LNCAP (cell line): ENCODE data around the gene SCUBE3.

Experiments used
- CTCF ChIP-seq: fragments of 450-650 bp; IDR thresholded peaks from 2 replicates; pipeline ENCODE4 v1.5.1; 2017; ENCODE audit warnings: mild to moderate bottlenecking

SCUBE3 gene

GRCh38 chr6:35181933-35182612 lies 31.7 kb upstream of the SCUBE3 start:
- no peak for TF ChIP-seq CTCF

- no peak for TF ChIP-seq CTCF
Measured at GRCh38 chr6:35183281-35183680, 30.5 kb upstream of the SCUBE3 start.

- no peak for TF ChIP-seq CTCF
Measured at GRCh38 chr6:35183935-35184334, 29.8 kb upstream of the SCUBE3 start.

GRCh38 chr6:35184580-35185301 lies 29.0 kb upstream of the SCUBE3 start:
- no peak for TF ChIP-seq CTCF

GRCh38 chr6:35185302-35185681 lies 28.5 kb upstream of the SCUBE3 start:
- TF ChIP-seq CTCF = no peak

GRCh38 chr6:35185971-35186370 lies 27.8 kb upstream of the SCUBE3 start:
- no peak for TF ChIP-seq CTCF

- TF ChIP-seq CTCF = no peak
Measured at GRCh38 chr6:35186571-35186970, 27.2 kb upstream of the SCUBE3 start.
